Measurements from ENCODE around the gene FOXD2. TPM values are rescaled to one million over a fixed set of nuclear protein-coding genes. Genes with fewer than 3 reads are reported as not detected.

The FOXD2 gene
- total and polyA plus RNA-seq, 2 of the 4 experiments (the other 2 are of a cell fraction): under 0.01 to 0.03 TPM

DNA sequence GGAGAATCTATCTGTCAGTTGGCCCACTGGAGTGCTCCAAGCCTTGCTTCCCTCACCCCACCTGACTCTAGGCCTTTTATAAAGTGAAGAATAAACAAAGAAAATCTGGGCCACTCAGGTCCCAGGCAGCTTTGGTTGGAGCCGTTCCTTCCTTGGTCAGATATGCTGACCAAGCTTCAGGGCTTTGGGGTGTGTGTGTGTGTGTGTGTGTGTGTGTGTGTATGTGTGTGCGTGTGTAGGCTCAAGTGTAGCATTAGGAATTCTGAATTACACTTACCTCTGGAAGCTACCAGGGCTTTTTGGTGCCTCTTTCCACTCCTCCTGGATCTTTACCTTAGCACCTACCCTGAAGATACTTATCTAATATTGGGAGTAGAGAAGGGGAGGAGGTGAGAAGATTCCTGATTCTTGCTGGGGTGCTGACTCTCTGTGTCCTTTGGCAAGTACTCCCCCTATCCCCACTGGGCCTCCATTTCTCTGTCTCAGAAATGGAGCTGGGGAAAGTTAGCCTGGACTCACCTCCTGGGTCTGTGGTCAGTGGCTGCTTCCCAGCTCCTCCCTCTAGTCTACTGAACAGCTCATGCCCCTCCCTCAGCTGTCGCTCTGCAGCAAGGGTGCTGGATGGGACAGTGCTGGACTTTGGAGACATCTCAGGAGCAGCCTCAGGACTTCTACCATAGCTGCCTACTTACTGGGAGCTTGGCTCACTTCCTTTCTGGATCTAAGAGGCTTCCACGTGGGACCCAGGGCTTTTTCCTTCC lies 10.8 kb downstream of the FOXD2 start:
- Histone ChIP-seq H3K9me3 (ENCODE audit: control insufficient read depth, insufficient read depth, low read length) (peaks cover 2% of the 10 kb centered on the region; the same call in 1 of the 2 replicates), H3K18ac (ENCODE audit: low read depth, low read length) (no peak overlapping the region), H2AFZ (replicated peaks; ENCODE audit: low read length, poor library complexity) (no peak overlapping the region), H2BK5ac (ENCODE audit: low read depth, low read length, poor library complexity, severe bottlenecking) (no peak overlapping the region), H3K23ac (ENCODE audit: low read depth, low read length) (no peak overlapping the region), H3K9me1 (ENCODE audit: insufficient read depth, low read length) (no peaks in the 10 kb centered on the region), H3K27me3 (ENCODE audit: control insufficient read depth, insufficient read depth, low read length) (peaks cover 80% of the 10 kb centered on the region), H3K36me3 (ENCODE audit: control insufficient read depth, insufficient read depth, low read length) (no peaks in the 10 kb centered on the region), H3K56ac (ENCODE audit: extremely low read depth, insufficient read depth, low read length) (no peak overlapping the region), H3K4me2 (ENCODE audit: low read depth, low read length) (no peak overlapping the region), H4K91ac (ENCODE audit: insufficient read depth, low read depth, low read length) (no peak overlapping the region), H4K5ac (ENCODE audit: low read depth, low read length) (no peak overlapping the region), H2BK120ac (ENCODE audit: low read depth, low read length) (no peak overlapping the region), H3K4me1 (ENCODE audit: control insufficient read depth, insufficient read depth, low read length) (no peaks in the 10 kb centered on the region), H3K79me1 (ENCODE audit: low read depth in 1 of 2, low read length in 2 of 2) (no peaks in the 10 kb centered on the region), H3K9ac (ENCODE audit: low read depth, low read length) (no peak overlapping the region), H2BK20ac (ENCODE audit: low read depth, low read length) (no peak overlapping the region), H4K8ac (ENCODE audit: low read depth in 2 of 2, low read length in 2 of 2) (no peak overlapping the region), H2AK5ac (ENCODE audit: low read depth, low read length) (no peak overlapping the region), H2AK9ac (replicated peaks; ENCODE audit: low read depth, low read length, poor library complexity) (no peak overlapping the region), H3K4me3 (ENCODE audit: insufficient read depth, low read depth, low read length) (no peak overlapping the region), H3K27ac (ENCODE audit: insufficient read depth, low read length) (no peak overlapping the region), H4K20me1 (ENCODE audit: insufficient read depth, low read length) (no peaks in the 10 kb centered on the region; the same call in 1 of the 2 replicates), H3K14ac (replicated peaks; ENCODE audit: low read depth, low read length) (no peak overlapping the region), H3K4ac (ENCODE audit: low read depth, low read length) (no peak overlapping the region), H2BK15ac (ENCODE audit: low read depth, low read length) (no peak overlapping the region)
- intact Hi-C loops (cut with micrococcal nuclease): no loop called here
- in situ Hi-C loops (cut with MboI; ENCODE audit: low sequenced_read_pairs): loop anchor here (5.0 kb wide), 1 partner anchor 259 kb away; no protein-coding TSS in a partner anchor
- ChIA-PET POLR2A (ENCODE audit: unreplicated experiment) (no interaction called here), CTCF (interaction anchor here (0.6 to 3.0 kb wide), 4 partner anchors 12 to 261 kb away, joined by 3 to 19 read pairs (median 4); partner anchors contain the start of gene FOXD2)
- BruUV-seq (replicated peaks): no TSS peak
- WGBS, 2 experiments (ENCODE audit: extremely low coverage in 2 of 2, insufficient read length in 1 of 2): no CpG with 5 or more reads among the region's 4 CpGs
- no peak for ATAC-seq (ENCODE audit: low read depth)
- TF ChIP-seq, protein P1, sequence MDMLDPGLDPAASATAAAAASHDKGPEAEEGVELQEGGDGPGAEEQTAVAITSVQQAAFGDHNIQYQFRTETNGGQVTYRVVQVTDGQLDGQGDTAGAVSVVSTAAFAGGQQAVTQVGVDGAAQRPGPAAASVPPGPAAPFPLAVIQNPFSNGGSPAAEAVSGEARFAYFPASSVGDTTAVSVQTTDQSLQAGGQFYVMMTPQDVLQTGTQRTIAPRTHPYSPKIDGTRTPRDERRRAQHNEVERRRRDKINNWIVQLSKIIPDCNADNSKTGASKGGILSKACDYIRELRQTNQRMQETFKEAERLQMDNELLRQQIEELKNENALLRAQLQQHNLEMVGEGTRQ (IDR thresholded peaks at IDR 0.05; ENCODE audit: low read depth, low read length): no peak
- TF ChIP-seq FOS (IDR thresholded peaks at IDR 0.05; ENCODE audit: low read depth, low read length) (no peak), CHD1 (IDR thresholded peaks at IDR 0.05; ENCODE audit: low read depth, low read length) (no peak), RCOR1 (IDR thresholded peaks at IDR 0.05; ENCODE audit: insufficient replicate concordance, low read length) (no peak), RAD21 (IDR thresholded peaks at IDR 0.05; ENCODE audit: low read length) (no peak), NFE2L2 (IDR thresholded peaks at IDR 0.05; ENCODE audit: low read depth, low read length) (no peak), RFX5 (IDR thresholded peaks at IDR 0.05; ENCODE audit: low read depth, low read length) (no peak), CEBPB (IDR thresholded peaks at IDR 0.05; ENCODE audit: low read depth, low read length) (no peak), SMC3 (IDR thresholded peaks at IDR 0.05; ENCODE audit: low read depth, low read length) (no peak)
- TF ChIP-seq, protein P2, sequence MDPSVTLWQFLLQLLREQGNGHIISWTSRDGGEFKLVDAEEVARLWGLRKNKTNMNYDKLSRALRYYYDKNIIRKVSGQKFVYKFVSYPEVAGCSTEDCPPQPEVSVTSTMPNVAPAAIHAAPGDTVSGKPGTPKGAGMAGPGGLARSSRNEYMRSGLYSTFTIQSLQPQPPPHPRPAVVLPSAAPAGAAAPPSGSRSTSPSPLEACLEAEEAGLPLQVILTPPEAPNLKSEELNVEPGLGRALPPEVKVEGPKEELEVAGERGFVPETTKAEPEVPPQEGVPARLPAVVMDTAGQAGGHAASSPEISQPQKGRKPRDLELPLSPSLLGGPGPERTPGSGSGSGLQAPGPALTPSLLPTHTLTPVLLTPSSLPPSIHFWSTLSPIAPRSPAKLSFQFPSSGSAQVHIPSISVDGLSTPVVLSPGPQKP (IDR thresholded peaks at IDR 0.05; ENCODE audit: borderline replicate concordance, low read depth, low read length): no peak
- dilution Hi-C loops (cut with HindIII; ENCODE audit: low sequenced_read_pairs, unreplicated experiment): no loop called here
- DNase-seq: no peak

All from IMR-90 (cell line).